Measurements from ENCODE around the gene FAM53B. TPM values are rescaled to one million over a fixed set of nuclear protein-coding genes. Genes with fewer than 3 reads are reported as not detected.

FAM53B gene
- total RNA-seq, 1 experiment from 2014 or later = 18.3 TPM

DNA sequence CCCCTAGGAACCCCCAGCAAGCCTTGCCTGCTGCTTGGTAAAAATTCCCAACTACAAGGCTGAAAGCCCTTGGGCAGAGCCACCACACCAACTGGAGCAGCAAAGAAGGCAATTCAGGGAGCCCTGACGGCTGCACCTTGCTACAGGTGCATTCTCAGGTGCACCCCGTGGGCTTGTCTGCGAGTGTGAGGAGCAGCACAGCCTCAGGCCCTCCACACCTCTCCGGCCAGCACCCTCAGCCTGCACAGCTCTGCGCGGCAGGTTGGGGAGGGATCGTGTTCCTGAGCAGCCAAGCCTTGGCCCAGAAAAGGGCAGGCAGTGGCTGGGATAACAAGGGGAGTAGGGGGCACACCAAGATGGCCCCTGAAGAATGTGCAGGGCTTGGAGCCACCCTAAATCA is 104.1 kb downstream of the FAM53B start:
- intact Hi-C loops (cut with micrococcal nuclease; ENCODE audit: unreplicated experiment) = no loop called here
- Histone ChIP-seq H3K27ac (ENCODE audit: low read depth, low read length, poor library complexity, severe bottlenecking) (no peak overlapping the region), H3K27me3 (replicated peaks; ENCODE audit: insufficient read depth, low read depth, low read length, poor library complexity) (no peaks in the 10 kb centered on the region), H3K36me3 (ENCODE audit: insufficient read depth, low read length, poor library complexity, severe bottlenecking) (no peaks in the 10 kb centered on the region), H3K9me3 (ENCODE audit: low read depth, low read length, poor library complexity, severe bottlenecking) (no peaks in the 10 kb centered on the region), H3K4me1 (ENCODE audit: insufficient read depth, low read length, poor library complexity, severe bottlenecking) (no peaks in the 10 kb centered on the region), H3K4me3 (ENCODE audit: low read depth, low read length, poor library complexity, severe bottlenecking) (no peak overlapping the region)
- ChIA-PET CTCF (no interaction called here), POLR2A (ENCODE audit: low non-redundant PET) (no interaction called here)
- TF ChIP-seq EZH2 (IDR thresholded peaks at IDR 0.05; ENCODE audit: borderline replicate concordance, low read depth, low read length, poor library complexity, severe bottlenecking) = no peak
- TF ChIP-seq, protein P1, sequence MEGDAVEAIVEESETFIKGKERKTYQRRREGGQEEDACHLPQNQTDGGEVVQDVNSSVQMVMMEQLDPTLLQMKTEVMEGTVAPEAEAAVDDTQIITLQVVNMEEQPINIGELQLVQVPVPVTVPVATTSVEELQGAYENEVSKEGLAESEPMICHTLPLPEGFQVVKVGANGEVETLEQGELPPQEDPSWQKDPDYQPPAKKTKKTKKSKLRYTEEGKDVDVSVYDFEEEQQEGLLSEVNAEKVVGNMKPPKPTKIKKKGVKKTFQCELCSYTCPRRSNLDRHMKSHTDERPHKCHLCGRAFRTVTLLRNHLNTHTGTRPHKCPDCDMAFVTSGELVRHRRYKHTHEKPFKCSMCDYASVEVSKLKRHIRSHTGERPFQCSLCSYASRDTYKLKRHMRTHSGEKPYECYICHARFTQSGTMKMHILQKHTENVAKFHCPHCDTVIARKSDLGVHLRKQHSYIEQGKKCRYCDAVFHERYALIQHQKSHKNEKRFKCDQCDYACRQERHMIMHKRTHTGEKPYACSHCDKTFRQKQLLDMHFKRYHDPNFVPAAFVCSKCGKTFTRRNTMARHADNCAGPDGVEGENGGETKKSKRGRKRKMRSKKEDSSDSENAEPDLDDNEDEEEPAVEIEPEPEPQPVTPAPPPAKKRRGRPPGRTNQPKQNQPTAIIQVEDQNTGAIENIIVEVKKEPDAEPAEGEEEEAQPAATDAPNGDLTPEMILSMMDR (conservative IDR thresholded peaks at IDR 0.05; ENCODE audit: low read depth, low read length) = no peak
- DNase-seq (ENCODE audit: low spot score) = no peak
- BruUV-seq (replicated peaks) = no TSS peak

DNA sequence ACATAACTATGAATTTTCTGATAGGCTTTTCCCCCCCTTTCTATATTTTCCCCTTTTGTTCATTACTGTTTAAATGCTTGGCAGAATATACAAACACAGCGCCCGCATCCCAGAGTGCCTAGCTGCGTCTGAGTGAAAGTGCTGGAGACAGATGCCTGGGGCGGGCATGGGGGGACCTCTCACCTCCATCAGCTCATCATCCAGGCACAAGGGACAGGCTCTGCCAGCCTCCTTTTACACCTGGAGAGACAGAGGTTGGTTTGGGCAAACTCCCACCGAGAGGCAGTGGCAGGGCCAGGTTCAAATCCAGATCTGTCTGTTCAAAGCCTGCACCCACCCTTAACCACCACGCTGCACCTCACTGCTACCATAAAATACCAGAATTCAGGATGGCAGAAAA is 104.5 kb downstream of the FAM53B start:
- no peak overlapping the region for H3K4me3 ChIP-seq (ENCODE audit: low read depth, low read length, poor library complexity, severe bottlenecking)
- H3K27me3 ChIP-seq (replicated peaks; ENCODE audit: insufficient read depth, low read depth, low read length, poor library complexity) = no peaks in the 10 kb centered on the region
- ChIA-PET CTCF (no interaction called here), POLR2A (ENCODE audit: low non-redundant PET) (no interaction called here)
- H3K9me3 ChIP-seq (ENCODE audit: low read depth, low read length, poor library complexity, severe bottlenecking) = no peaks in the 10 kb centered on the region
- intact Hi-C loops (cut with micrococcal nuclease; ENCODE audit: unreplicated experiment) = no loop called here
- no peaks in the 10 kb centered on the region for H3K36me3 ChIP-seq (ENCODE audit: insufficient read depth, low read length, poor library complexity, severe bottlenecking)
- H3K27ac ChIP-seq (ENCODE audit: low read depth, low read length, poor library complexity, severe bottlenecking) = no peak overlapping the region
- no TSS peak for BruUV-seq (replicated peaks)
- H3K4me1 ChIP-seq (ENCODE audit: insufficient read depth, low read length, poor library complexity, severe bottlenecking) = no peaks in the 10 kb centered on the region
- TF ChIP-seq, protein P1 (conservative IDR thresholded peaks at IDR 0.05; ENCODE audit: low read depth, low read length) = no peak
- no peak for TF ChIP-seq EZH2 (IDR thresholded peaks at IDR 0.05; ENCODE audit: borderline replicate concordance, low read depth, low read length, poor library complexity, severe bottlenecking)
- no peak for DNase-seq (ENCODE audit: low spot score)

DNA sequence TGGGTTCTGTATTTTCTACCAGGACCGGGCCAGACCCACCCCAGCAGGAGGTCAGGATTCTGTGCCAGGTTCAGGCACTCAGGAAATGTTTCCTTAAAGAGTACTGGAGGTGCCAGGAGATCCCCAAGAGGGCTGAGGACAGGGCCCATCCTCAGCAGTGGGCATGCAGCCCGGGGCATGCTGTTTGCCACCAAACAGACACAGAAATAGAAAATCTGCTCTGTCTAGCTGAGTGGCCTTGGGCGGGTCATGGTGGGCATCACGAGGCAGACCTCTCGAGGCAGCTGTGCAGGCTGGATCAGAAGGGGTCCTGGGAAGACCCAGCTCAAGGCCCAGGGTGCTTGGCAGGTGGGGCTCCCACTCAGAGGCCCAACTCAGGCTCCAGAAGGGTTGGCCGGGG is 105.0 kb downstream of the FAM53B start:
- no peak overlapping the region for H3K4me3 ChIP-seq (ENCODE audit: low read depth, low read length, poor library complexity, severe bottlenecking)
- ChIA-PET CTCF (no interaction called here), POLR2A (ENCODE audit: low non-redundant PET) (no interaction called here)
- no peak overlapping the region for H3K27ac ChIP-seq (ENCODE audit: low read depth, low read length, poor library complexity, severe bottlenecking)
- no peaks in the 10 kb centered on the region for H3K36me3 ChIP-seq (ENCODE audit: insufficient read depth, low read length, poor library complexity, severe bottlenecking)
- no TSS peak for BruUV-seq (replicated peaks)
- H3K4me1 ChIP-seq (ENCODE audit: insufficient read depth, low read length, poor library complexity, severe bottlenecking) = no peaks in the 10 kb centered on the region
- TF ChIP-seq, protein P1 (conservative IDR thresholded peaks at IDR 0.05; ENCODE audit: low read depth, low read length) = no peak
- TF ChIP-seq EZH2 (IDR thresholded peaks at IDR 0.05; ENCODE audit: borderline replicate concordance, low read depth, low read length, poor library complexity, severe bottlenecking) = no peak
- DNase-seq (ENCODE audit: low spot score) = no peak
- no peaks in the 10 kb centered on the region for H3K9me3 ChIP-seq (ENCODE audit: low read depth, low read length, poor library complexity, severe bottlenecking)
- intact Hi-C loops (cut with micrococcal nuclease; ENCODE audit: unreplicated experiment) = no loop called here
- H3K27me3 ChIP-seq (replicated peaks; ENCODE audit: insufficient read depth, low read depth, low read length, poor library complexity) = no peaks in the 10 kb centered on the region

Data from A673 (cell line).